Caco-2 (cell line): ENCODE results near the gene SEPSECS. TPM values are rescaled to one million over a fixed set of nuclear protein-coding genes. Genes with fewer than 3 reads are reported as not detected.

Source experiments
- BruUV-seq: library from RNA; stranded (reverse); fragments of 400-500 nt; replicated peaks from 2 replicates; lab custom pipeline; 2021; lab: Mats Ljungman, UMichigan
- CTCF ChIA-PET: fragments of 300-600 bp; sonication (Branson Sonifier 250); formaldehyde crosslinking; loops from one replicate; lab custom pipeline; 2022; ENCODE audit warnings: antibody characterized with exemption; lab: Charles Lee
- POLR2A ChIA-PET: fragments of 300-600 bp; sonication (Branson Sonifier 250); formaldehyde crosslinking; loops from one replicate; lab custom pipeline; 2022; ENCODE audit warnings: antibody characterized with exemption; lab: Charles Lee
- DNase-seq, 2 experiments: peaks; one replicate each; pipeline versions ENCODE4 v3.0.0 to v3.0.0-alpha.2; 2020 to 2022
- H3K27me3 ChIP-seq: replicated peaks from 2 replicates; pipeline ENCODE4 v1.6.0; 2011; ENCODE audit warnings: low read length; ENCODE audit not compliant: control insufficient read depth, insufficient read depth
- H3K36me3 ChIP-seq: 2 replicates; pipeline ENCODE4 v1.5.1; 2011; ENCODE audit warnings: low read length; ENCODE audit not compliant: control insufficient read depth, insufficient read depth
- H3K4me1 ChIP-seq: fragments of 250-450 bp; sonication (Bioruptor Pico); 2 replicates; pipeline ENCODE4 v1.5.1; 2020; ENCODE audit warnings: mild to moderate bottlenecking
- H3K4me3 ChIP-seq: 2 replicates; pipeline ENCODE4 v1.5.1; 2011; ENCODE audit warnings: low read depth, mild to moderate bottlenecking, control low read depth, low read length
- H3K9me3 ChIP-seq: fragments of 250-450 bp; sonication (Bioruptor Pico); 2 replicates; pipeline ENCODE4 v1.5.1; 2020; ENCODE audit warnings: mild to moderate bottlenecking, moderate library complexity
- H3K27ac Mint-ChIP-seq: one replicate; pipeline ENCODE4 v1.8.0; 2022; ENCODE audit warnings: mixed read lengths; ENCODE audit not compliant: unreplicated experiment
- H3K27me3 Mint-ChIP-seq: one replicate; pipeline ENCODE4 v1.8.0; 2022; ENCODE audit warnings: mixed read lengths; ENCODE audit not compliant: insufficient read depth, unreplicated experiment
- H3K36me3 Mint-ChIP-seq: one replicate; pipeline ENCODE4 v1.8.0; 2022; ENCODE audit warnings: mild to moderate bottlenecking, mixed read lengths; ENCODE audit not compliant: insufficient read depth, unreplicated experiment
- H3K4me1 Mint-ChIP-seq: one replicate; pipeline ENCODE4 v1.8.0; 2022; ENCODE audit warnings: low read depth, mixed read lengths; ENCODE audit not compliant: unreplicated experiment
- H3K4me3 Mint-ChIP-seq: one replicate; pipeline ENCODE4 v1.8.0; 2022; ENCODE audit warnings: mild to moderate bottlenecking, moderate library complexity, mixed read lengths; ENCODE audit not compliant: unreplicated experiment
- H3K9me3 Mint-ChIP-seq: one replicate; pipeline ENCODE4 v1.8.0; 2022; ENCODE audit warnings: mixed read lengths; ENCODE audit not compliant: unreplicated experiment
- CTCF ChIP-seq, 2 experiments: fragments of 200-600 bp in 1 of 2; IDR thresholded peaks; 1 replicate in 1 of 2; 2 replicates in 1 of 2; pipeline versions ENCODE4 v1.5.1 to v1.8.0; 2011 to 2022; ENCODE audit warnings: antibody characterized with exemption in 1 of 2, control low read depth in 1 of 2, inconsistent platforms in 1 of 2, low read depth in 1 of 2, low read length in 1 of 2, mild to moderate bottlenecking in 1 of 2, moderate library complexity in 1 of 2; ENCODE audit not compliant: insufficient read depth in 1 of 2, severe bottlenecking in 1 of 2, unreplicated experiment in 1 of 2
- intact Hi-C: fragments of 100-400 bp; cut with micrococcal nuclease; formaldehyde crosslinking; loops from one replicate; pipeline ENCODE4 v1.10.0; 2022; ENCODE audit not compliant: unreplicated experiment
- total RNA-seq: library from RNA; stranded (reverse); gene quantifications from 2 replicates; pipeline ENCODE4 v1.2.3, GENCODE V29; 2022

The SEPSECS gene
- total RNA-seq, 1 experiment from 2014 or later = 5.7 TPM

GRCh38 chr4:25111648-25112196, 48.5 kb downstream of the SEPSECS start:
- no peak for DNase-seq
- no peaks in the 10 kb centered on the region for H3K36me3 ChIP-seq
- Mint-ChIP-seq H3K9me3 (no peaks in the 10 kb centered on the region), H3K4me1 (no peaks in the 10 kb centered on the region), H3K27me3 (no peaks in the 10 kb centered on the region), H3K36me3 (no peaks in the 10 kb centered on the region), H3K4me3 (no peak overlapping the region), H3K27ac (no peak overlapping the region)
- CTCF ChIA-PET = no interaction called here
- intact Hi-C loops = no loop called here
- H3K27me3 ChIP-seq = no peaks in the 10 kb centered on the region; the same call in 1 of the 2 replicates
- TF ChIP-seq CTCF (IDR thresholded peaks at IDR 0.05; ENCODE audit: insufficient read depth in 1 of 2, low read depth in 1 of 2, low read length in 1 of 2, severe bottlenecking in 1 of 2, unreplicated experiment in 1 of 2) = no peak
- H3K4me3 ChIP-seq = no peak overlapping the region
- H3K4me1 ChIP-seq = no peaks in the 10 kb centered on the region
- no peaks in the 10 kb centered on the region for H3K9me3 ChIP-seq
- POLR2A ChIA-PET = no interaction called here
- BruUV-seq = no TSS peak

GRCh38 chr4:25110527-25111329, 49.5 kb downstream of the SEPSECS start:
- Histone ChIP-seq H3K27me3 (no peaks in the 10 kb centered on the region; the same call in 1 of the 2 replicates), H3K4me1 (no peaks in the 10 kb centered on the region), H3K4me3 (no peak overlapping the region), H3K36me3 (no peaks in the 10 kb centered on the region), H3K9me3 (no peaks in the 10 kb centered on the region)
- Mint-ChIP-seq H3K9me3 (no peaks in the 10 kb centered on the region), H3K27ac (no peak overlapping the region), H3K36me3 (no peaks in the 10 kb centered on the region), H3K4me1 (no peaks in the 10 kb centered on the region), H3K27me3 (no peaks in the 10 kb centered on the region), H3K4me3 (no peak overlapping the region)
- no TSS peak for BruUV-seq
- intact Hi-C loops = no loop called here
- TF ChIP-seq CTCF (IDR thresholded peaks at IDR 0.05; ENCODE audit: insufficient read depth in 1 of 2, low read depth in 1 of 2, low read length in 1 of 2, severe bottlenecking in 1 of 2, unreplicated experiment in 1 of 2) = no peak
- no peak for DNase-seq
- CTCF ChIA-PET = no interaction called here
- POLR2A ChIA-PET = no interaction called here

- no peak for TF ChIP-seq CTCF (IDR thresholded peaks at IDR 0.05; ENCODE audit: insufficient read depth in 1 of 2, low read depth in 1 of 2, low read length in 1 of 2, severe bottlenecking in 1 of 2, unreplicated experiment in 1 of 2)
- no peak overlapping the region for H3K4me3 ChIP-seq
- no peaks in the 10 kb centered on the region for H3K4me1 Mint-ChIP-seq
- BruUV-seq = no TSS peak
- no peaks in the 10 kb centered on the region for H3K36me3 ChIP-seq
- no peaks in the 10 kb centered on the region for H3K27me3 Mint-ChIP-seq
- POLR2A ChIA-PET = no interaction called here
- no peaks in the 10 kb centered on the region for H3K36me3 Mint-ChIP-seq
- intact Hi-C loops = no loop called here
- no peaks in the 10 kb centered on the region for H3K9me3 ChIP-seq
- H3K27ac Mint-ChIP-seq = no peak overlapping the region
- no peak for DNase-seq
- H3K9me3 Mint-ChIP-seq = no peaks in the 10 kb centered on the region
- CTCF ChIA-PET = interaction anchor here (0.7 kb wide), 1 partner anchor 31 kb away, joined by 4 read pairs; no protein-coding TSS in a partner anchor
- no peak overlapping the region for H3K4me3 Mint-ChIP-seq
- H3K4me1 ChIP-seq = no peaks in the 10 kb centered on the region
- no peaks in the 10 kb centered on the region; the same call in 1 of the 2 replicates for H3K27me3 ChIP-seq
These were observed 50.7 kb downstream of the SEPSECS start for GRCh38 chr4:25109511-25109910.
